Activated naive CD4-positive, alpha-beta T cell treated with anti-CD3 and anti-CD28 coated beads, Interleukin-2, amount 10 ng/mL, durations not matched to agents 7 days and 5 days (primary cell): ENCODE results near the gene WWOX.

ENCODE experiments used
- CTCF ChIA-PET: fragments of 350-600 bp; sonication (Branson Sonifier 250); formaldehyde crosslinking; loops from one replicate; lab custom pipeline; 2021; ENCODE audit warnings: antibody characterized with exemption; lab: Charles Lee
- DNase-seq: peaks from one replicate; pipeline ENCODE4 v3.0.0-alpha.2; 2020
- H3K27ac Mint-ChIP-seq: one replicate; pipeline ENCODE4 v1.8.0; 2021; ENCODE audit warnings: mild to moderate bottlenecking, moderate library complexity, mixed read lengths
- H3K27me3 Mint-ChIP-seq: one replicate; pipeline ENCODE4 v1.8.0; 2021; ENCODE audit warnings: mild to moderate bottlenecking, mixed read lengths
- H3K36me3 Mint-ChIP-seq: one replicate; pipeline ENCODE4 v1.8.0; 2021; ENCODE audit warnings: mixed read lengths
- H3K4me1 Mint-ChIP-seq: one replicate; pipeline ENCODE4 v1.8.0; 2021; ENCODE audit warnings: mixed read lengths
- H3K4me3 Mint-ChIP-seq: one replicate; pipeline ENCODE4 v1.8.0; 2021; ENCODE audit warnings: mild to moderate bottlenecking, moderate library complexity, mixed read lengths
- H3K9me3 Mint-ChIP-seq: one replicate; pipeline ENCODE4 v1.8.0; 2021; ENCODE audit warnings: mixed read lengths

WWOX gene

DNA sequence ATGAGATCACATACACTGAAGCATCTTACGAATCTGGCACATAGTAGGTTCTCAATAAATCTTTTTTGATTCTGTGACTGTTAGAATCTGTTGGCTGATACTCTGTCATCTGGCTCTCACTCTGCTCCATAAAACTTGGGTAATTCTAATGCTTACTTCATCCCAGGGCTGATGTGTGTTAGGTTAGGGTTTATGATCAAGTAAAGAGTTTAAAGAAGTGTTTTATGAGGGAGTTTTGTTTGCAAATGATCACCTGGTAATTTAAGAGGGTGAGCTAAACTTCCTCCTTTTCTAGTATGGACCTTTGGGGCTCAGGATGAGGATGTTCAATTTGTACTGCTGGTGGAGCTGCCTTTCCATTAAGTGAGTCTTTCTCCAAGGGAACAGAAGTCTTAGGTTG lies 364.1 kb downstream of the WWOX start:
- DNase-seq, result no peak
- Mint-ChIP-seq H3K27me3 (no peaks in the 10 kb centered on the region), H3K9me3 (peaks cover 6% of the 10 kb centered on the region), H3K27ac (no peak overlapping the region), H3K4me3 (no peak overlapping the region), H3K4me1 (no peaks in the 10 kb centered on the region), H3K36me3 (no peaks in the 10 kb centered on the region)
- CTCF ChIA-PET, result no interaction called here

DNA sequence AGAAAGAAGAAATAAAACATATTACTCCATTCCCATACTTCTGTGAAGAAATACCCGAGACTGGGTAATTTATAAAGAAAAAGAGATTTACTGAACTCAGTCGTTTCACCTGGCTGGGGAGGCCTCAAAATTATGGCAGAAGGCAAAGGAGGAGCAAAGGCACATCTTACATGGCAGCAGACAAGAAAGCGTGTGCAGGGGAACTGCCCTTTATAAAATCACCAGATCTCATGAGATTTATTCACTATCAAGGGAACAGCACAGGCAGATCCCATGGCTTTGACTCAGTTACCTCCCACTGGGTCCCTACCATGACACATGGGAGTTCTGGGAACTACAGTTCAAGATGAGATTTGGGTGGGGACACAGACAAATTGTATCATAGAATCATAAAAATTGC lies 365.4 kb downstream of the WWOX start:
- Mint-ChIP-seq H3K36me3 (no peaks in the 10 kb centered on the region), H3K27ac (no peak overlapping the region), H3K27me3 (no peaks in the 10 kb centered on the region), H3K4me3 (no peak overlapping the region), H3K4me1 (no peaks in the 10 kb centered on the region), H3K9me3 (peaks cover 6% of the 10 kb centered on the region)
- CTCF ChIA-PET, result no interaction called here
- DNase-seq, result no peak

DNA sequence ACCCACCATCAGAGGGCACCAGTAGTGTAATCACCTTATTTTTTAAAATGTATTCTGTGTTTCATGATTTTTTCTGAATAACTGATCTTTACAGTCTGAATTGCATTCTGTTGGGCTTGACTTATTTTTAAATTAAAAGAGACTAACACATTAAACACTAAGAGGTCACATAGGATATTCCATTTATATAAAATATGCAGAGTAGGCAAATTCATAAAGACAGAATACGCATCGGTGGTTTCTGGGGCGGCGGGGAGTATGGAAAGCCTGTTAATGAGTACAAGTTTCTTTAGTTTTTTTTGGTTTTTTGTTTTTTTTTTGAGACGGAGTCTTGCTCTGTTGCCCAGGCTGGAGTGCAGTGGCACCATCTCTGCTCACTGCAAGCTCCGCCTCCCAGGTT lies 366.3 kb downstream of the WWOX start:
- no peak for DNase-seq
- Mint-ChIP-seq H3K27ac (no peak overlapping the region), H3K4me1 (no peaks in the 10 kb centered on the region), H3K9me3 (peaks cover 6% of the 10 kb centered on the region), H3K27me3 (no peaks in the 10 kb centered on the region), H3K36me3 (no peaks in the 10 kb centered on the region), H3K4me3 (no peak overlapping the region)
- CTCF ChIA-PET, result no interaction called here

DNA sequence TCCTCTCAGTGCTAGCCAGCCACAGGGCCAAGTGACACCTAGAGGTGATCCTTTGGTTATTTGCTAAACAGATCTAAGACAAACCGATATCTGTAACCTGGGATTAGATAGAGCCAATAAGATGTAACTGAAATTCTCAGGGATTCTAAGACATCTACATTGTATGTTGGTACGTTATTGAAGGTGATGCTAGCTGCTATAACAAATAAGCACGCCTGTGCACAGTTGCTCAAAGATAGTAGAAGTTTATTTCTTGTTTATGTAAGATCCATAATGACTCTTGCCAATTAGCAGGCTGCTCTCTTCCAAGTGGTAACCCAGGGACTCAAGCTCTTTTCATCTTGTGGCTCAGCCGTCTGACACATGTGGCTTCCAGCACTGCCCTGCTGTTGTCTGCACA lies 370.3 kb downstream of the WWOX start:
- Mint-ChIP-seq H3K27ac (no peak overlapping the region), H3K4me1 (no peaks in the 10 kb centered on the region), H3K27me3 (no peaks in the 10 kb centered on the region), H3K36me3 (no peaks in the 10 kb centered on the region), H3K4me3 (no peak overlapping the region), H3K9me3 (peaks cover 5% of the 10 kb centered on the region)
- DNase-seq, result no peak
- CTCF ChIA-PET, result no interaction called here

DNA sequence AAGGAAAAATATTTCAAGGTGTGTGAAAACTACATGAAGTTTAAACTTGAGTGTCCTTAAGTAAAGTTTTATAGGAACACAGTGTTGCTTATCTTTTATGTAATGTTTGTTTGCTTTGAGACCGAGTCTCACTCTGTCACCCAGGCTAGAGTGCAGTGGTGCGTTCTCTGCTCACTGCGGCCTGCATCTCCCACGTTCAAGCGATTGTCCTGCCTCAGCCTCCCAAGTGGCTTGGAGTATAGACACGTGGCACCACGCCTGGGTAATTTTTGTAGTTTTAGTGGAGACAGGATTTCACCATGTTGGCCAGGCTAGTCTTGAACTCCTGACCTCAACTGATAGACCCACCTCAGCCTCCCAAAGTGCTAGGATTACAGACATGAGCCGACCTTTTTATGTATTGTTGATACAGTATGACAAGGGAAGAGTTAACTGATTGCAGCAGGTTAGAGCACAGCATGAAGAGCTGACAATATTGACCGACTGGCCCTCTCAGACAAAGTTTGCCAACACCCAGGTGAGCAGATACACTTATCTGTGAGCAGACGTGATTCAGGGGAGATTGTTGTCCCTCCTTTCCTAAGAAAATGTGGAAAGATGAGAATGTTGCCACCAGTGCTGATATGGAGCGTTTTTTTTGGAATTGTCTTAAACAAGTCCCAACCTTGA lies 373.7 kb downstream of the WWOX start:
- CTCF ChIA-PET, result no interaction called here
- H3K27me3 Mint-ChIP-seq, result no peaks in the 10 kb centered on the region
- no peak for DNase-seq
- no peak overlapping the region for H3K4me3 Mint-ChIP-seq
- no peaks in the 10 kb centered on the region for H3K36me3 Mint-ChIP-seq
- H3K9me3 Mint-ChIP-seq, result no peaks in the 10 kb centered on the region
- no peaks in the 10 kb centered on the region for H3K4me1 Mint-ChIP-seq
- H3K27ac Mint-ChIP-seq, result no peak overlapping the region

DNA sequence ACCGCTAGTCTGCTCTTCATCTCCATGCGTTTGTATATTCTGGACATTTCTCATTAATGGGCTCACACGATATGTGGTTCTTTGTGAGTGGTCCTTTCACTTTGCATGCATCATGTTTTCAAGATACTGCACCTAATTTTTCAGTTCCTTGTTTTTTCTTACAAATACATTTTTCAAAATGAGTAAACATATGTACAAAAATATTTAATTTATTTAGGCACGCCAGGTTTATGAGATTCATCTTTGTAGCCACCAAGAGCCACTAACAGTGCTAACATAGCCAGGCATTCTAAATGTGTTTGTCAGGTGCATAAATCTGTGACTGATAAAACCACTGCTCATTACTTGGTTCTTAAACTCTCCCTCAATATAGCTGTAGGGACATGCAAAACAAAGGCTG lies 375.3 kb downstream of the WWOX start:
- CTCF ChIA-PET, result no interaction called here
- DNase-seq, result no peak
- Mint-ChIP-seq H3K9me3 (no peaks in the 10 kb centered on the region), H3K36me3 (no peaks in the 10 kb centered on the region), H3K4me3 (no peak overlapping the region), H3K4me1 (no peaks in the 10 kb centered on the region), H3K27ac (no peak overlapping the region), H3K27me3 (no peaks in the 10 kb centered on the region)

DNA sequence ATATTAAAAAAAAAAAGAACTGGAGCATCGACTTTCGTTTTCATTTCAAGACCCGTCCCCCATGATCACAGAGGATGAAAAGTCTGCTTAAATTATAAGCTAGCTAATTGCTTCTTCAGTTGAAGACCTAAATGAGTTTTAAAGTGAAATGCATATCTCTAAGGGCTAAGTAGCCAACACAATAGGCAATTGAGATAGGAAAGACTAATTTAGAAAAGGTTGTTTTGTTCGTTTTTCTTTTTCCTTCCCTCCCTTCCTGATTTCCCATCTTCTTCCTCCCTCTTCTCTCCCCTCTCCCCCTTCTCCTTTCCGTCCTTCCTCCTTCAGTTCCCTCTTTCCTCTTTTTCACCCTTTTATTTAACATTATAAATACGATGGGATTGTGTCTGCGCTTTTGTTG lies 377.2 kb downstream of the WWOX start:
- no peak for DNase-seq
- H3K27ac Mint-ChIP-seq, result no peak overlapping the region
- no peaks in the 10 kb centered on the region for H3K27me3 Mint-ChIP-seq
- CTCF ChIA-PET, result no interaction called here
- H3K4me3 Mint-ChIP-seq, result no peak overlapping the region
- H3K9me3 Mint-ChIP-seq, result no peaks in the 10 kb centered on the region
- H3K4me1 Mint-ChIP-seq, result no peaks in the 10 kb centered on the region
- H3K36me3 Mint-ChIP-seq, result no peaks in the 10 kb centered on the region

DNA sequence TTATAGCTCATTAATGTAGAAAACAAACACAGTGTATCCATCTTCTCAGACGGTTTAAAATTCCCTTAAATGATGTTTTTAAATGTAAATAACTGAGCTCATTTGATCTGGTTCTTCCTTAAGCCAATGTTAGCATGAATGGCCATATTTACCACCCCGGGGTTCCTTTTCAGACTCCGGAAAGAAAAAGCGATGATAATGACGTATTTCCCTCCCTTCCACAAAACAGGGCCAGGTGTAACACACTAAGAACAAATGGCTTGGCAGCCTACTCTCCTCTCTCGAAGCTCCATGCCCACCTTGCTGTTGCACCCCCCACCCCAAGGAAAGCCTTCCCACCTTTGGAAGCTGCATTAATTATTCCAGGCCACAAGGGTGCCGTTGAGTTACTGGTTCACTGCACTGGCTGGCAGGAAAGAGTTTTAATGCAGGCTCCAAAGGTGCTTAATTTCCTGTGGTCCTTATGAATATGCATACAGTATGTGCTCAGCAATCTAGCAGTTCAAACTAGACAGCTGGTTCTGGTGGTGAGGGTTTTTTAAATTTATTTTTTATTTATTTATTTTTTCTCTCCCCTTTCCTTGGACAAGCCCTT lies 378.9 kb downstream of the WWOX start:
- no peaks in the 10 kb centered on the region for H3K27me3 Mint-ChIP-seq
- H3K36me3 Mint-ChIP-seq, result no peaks in the 10 kb centered on the region
- H3K9me3 Mint-ChIP-seq, result no peaks in the 10 kb centered on the region
- CTCF ChIA-PET, result interaction anchor here (1.2 kb wide), 2 partner anchors 11 to 15 kb away, joined by 3 read pairs; no protein-coding TSS in a partner anchor
- no peak overlapping the region for H3K4me3 Mint-ChIP-seq
- peak; percentile 23 for DNase-seq
- no peak overlapping the region for H3K27ac Mint-ChIP-seq
- H3K4me1 Mint-ChIP-seq, result no peaks in the 10 kb centered on the region

DNA sequence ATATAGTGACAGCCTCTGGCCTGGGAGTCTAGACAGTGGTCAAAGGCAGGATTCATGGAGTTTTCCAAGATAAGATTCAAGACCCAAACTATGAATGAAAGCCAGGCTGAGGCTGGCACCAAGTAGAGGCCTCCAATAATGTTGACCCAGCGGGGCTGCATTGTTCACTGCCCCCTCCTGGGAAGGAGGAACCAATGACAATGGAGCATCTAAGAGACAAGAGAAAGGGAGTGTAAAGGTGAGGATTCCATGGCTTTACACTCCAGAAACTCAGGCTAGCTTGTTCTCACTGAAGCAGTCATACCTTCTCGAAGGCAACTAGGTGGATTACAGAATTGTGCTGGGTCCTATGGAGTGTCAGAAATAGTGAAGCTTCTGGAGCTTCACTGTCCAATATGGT lies 380.3 kb downstream of the WWOX start:
- no peaks in the 10 kb centered on the region for H3K27me3 Mint-ChIP-seq

DNA sequence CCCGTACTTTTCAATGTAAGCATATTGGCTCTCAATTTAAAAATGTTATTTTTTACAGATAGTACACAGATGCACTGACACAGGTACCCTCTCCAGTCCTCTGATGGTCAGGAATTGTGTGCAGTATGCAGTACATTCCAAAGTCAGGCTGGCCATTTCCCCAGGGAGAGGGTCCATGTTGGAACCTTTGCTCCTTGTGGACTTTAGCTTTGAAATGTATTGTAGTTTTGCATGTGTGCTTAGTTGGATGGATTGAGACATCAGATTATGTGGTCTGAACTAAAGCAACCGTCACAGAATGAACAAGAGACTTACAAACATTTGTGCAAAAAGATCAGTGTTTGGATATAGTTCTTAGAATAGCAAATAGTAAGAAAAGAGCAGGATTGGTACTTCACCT lies 381.1 kb downstream of the WWOX start:
- Mint-ChIP-seq H3K4me1 (no peaks in the 10 kb centered on the region), H3K4me3 (no peak overlapping the region), H3K27ac (no peak overlapping the region), H3K27me3 (no peaks in the 10 kb centered on the region), H3K9me3 (no peaks in the 10 kb centered on the region), H3K36me3 (no peaks in the 10 kb centered on the region)
- DNase-seq, result no peak
- CTCF ChIA-PET, result no interaction called here

More for the DNA sequence above, 380.3 kb downstream of the WWOX start:
- DNase-seq, result no peak
- CTCF ChIA-PET, result no interaction called here
- Mint-ChIP-seq H3K27ac (no peak overlapping the region), H3K4me3 (no peak overlapping the region), H3K9me3 (no peaks in the 10 kb centered on the region), H3K36me3 (no peaks in the 10 kb centered on the region), H3K4me1 (no peaks in the 10 kb centered on the region)

DNA sequence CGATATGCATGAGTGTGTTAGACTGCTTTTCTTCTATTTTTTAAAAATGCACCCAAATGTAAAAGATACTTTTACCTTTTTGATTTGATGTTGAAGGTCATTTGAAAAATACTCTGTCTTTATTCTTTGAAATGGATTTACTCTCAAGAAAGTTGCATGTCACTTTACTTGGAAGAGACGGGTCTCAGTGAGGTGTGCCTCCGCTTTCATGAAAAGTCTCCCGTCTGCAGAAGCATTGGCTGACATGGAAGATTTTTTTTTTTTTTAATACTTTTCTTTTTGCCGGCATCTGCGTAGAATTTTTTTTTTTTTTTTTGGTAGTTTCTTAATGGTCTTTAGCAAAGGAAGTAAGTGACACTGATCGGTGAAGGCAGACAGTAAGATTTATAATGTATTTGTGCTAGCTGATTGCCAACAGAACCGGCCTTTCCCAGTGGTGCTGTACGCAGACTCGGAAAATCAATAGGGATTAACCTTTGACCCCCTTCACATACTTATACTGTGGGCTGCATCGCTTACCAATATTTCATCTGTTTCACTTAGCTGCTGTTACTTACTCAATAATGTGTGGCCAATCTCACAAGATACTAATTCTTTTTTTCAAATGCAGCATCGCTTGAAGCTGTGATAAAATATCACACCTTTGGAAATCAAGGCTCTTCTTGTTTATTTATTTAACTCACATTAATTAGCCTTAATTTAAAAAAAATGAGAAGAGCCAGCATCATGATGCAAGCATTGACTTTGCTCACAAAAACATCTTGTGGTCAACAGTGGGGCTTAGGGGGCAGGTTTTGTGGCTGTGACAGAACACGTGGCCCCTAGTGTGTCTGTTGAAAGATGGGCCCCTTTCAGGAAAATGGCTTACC lies 383.9 kb downstream of the WWOX start:
- H3K9me3 Mint-ChIP-seq, result no peaks in the 10 kb centered on the region
- no peak overlapping the region for H3K27ac Mint-ChIP-seq
- H3K4me1 Mint-ChIP-seq, result no peaks in the 10 kb centered on the region
- no peak overlapping the region for H3K4me3 Mint-ChIP-seq
- H3K36me3 Mint-ChIP-seq, result no peaks in the 10 kb centered on the region
- DNase-seq, result no peak
- H3K27me3 Mint-ChIP-seq, result no peaks in the 10 kb centered on the region
- CTCF ChIA-PET, result no interaction called here

DNA sequence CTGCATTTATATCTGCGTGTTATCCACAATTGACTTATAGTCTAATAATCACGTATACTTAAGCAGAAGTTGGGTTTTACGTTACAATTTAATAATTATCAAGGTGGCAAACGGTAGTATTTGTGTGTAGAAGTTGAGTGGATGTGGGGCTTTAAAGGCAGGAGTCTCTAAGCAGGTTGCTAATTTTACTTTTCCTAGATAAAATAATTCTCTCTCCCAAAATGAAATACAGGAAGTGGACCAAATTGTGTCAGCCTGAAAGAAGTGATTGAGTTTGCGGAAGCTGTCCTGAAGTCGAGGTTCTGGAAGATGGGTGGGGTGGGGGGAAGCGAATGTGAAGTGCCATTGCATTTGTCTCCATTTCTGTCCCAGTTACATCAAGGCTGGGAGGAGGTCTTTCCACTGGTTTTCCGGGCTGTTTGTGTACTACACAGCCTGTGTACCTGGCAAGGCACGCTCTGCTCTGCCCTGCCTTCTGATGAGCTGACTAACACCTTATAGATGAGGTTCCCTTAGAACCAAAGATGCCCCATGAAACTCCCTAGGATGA lies 385.1 kb downstream of the WWOX start:
- Mint-ChIP-seq H3K27me3 (no peaks in the 10 kb centered on the region), H3K9me3 (no peaks in the 10 kb centered on the region), H3K4me3 (no peak overlapping the region), H3K4me1 (no peaks in the 10 kb centered on the region), H3K36me3 (no peaks in the 10 kb centered on the region), H3K27ac (no peak overlapping the region)
- CTCF ChIA-PET, result no interaction called here
- no peak for DNase-seq

DNA sequence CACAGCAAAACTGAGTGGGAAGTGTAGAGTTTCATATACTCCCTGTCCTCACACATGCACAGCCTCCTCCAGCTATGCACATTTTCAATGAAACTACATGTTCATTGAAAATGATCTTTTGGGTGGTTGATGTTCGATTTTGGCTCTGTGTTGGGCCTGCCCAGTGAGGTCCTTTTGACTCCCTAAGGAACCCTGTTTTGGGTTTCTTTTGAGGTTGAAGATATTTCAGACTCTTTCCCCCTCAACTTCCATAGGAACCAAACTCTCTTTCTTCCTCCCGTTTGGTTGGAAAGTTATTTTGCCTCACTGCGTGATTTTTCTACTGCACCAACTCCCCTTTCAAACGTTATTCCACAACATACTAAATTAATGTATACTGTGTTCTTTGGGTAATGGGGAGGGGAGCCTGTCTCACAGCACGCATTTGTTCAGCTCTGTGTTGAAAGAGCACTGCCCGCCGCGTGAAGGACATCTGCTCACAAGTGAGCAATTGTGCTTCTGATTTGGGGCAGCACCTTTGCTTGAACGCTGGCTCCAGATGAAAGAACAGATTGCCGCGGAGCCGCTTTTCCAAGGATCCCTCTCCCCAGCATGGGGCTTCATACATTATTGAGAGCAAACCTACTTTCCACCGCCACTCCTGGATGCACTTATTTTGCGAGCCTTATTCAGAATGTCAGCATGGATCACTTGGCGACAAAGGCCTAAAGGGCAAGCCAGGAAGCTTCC lies 385.9 kb downstream of the WWOX start:
- no peak overlapping the region for H3K4me3 Mint-ChIP-seq
- H3K9me3 Mint-ChIP-seq, result no peaks in the 10 kb centered on the region
- no peak for DNase-seq
- H3K27ac Mint-ChIP-seq, result no peak overlapping the region
- H3K27me3 Mint-ChIP-seq, result no peaks in the 10 kb centered on the region
- CTCF ChIA-PET, result no interaction called here
- no peaks in the 10 kb centered on the region for H3K36me3 Mint-ChIP-seq
- H3K4me1 Mint-ChIP-seq, result no peaks in the 10 kb centered on the region

DNA sequence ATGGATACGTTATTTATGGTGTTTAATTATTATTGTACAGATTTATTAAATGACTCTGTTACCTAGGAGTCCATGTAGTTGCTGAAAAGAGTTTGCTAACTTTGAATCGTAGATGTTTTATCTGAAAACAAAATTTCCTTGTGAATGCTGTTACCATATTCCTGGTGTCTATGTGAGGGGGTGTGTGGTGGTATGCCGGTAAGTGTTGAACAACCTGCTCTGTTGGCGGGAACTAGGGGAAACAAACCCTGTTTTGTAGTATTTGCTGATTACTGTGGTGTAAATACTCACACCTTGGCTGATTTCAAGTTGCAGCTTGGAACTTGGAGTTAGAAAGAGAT lies 386.4 kb downstream of the WWOX start:
- Mint-ChIP-seq H3K9me3 (no peaks in the 10 kb centered on the region), H3K36me3 (no peaks in the 10 kb centered on the region), H3K4me1 (no peaks in the 10 kb centered on the region), H3K4me3 (no peak overlapping the region), H3K27ac (no peak overlapping the region), H3K27me3 (no peaks in the 10 kb centered on the region)
- DNase-seq, result no peak
- CTCF ChIA-PET, result no interaction called here
